NB4 (cell line): ENCODE measurements around the gene C2orf15.

Experiments
- DNase-seq: peaks from one replicate; pipeline ENCODE4 v3.0.0; 2010; ENCODE audit warnings: low read depth
- H3K4me3 ChIP-seq: one replicate; pipeline ENCODE4 v1.5.1; 2011; ENCODE audit warnings: mild to moderate bottlenecking, low read depth, low read length, moderate library complexity
- CTCF ChIP-seq: IDR thresholded peaks from one replicate; pipeline ENCODE4 v1.5.1; 2012; ENCODE audit warnings: low read depth, low read length
- MAX ChIP-seq: IDR thresholded peaks from 2 replicates; pipeline ENCODE4 v1.6.1; 2011; ENCODE audit warnings: low read depth, low read length
- MYC ChIP-seq: IDR thresholded peaks from 2 replicates; pipeline ENCODE4 v1.6.1; 2011; ENCODE audit warnings: low read depth, low read length
- POLR2A ChIP-seq: IDR thresholded peaks from 2 replicates; pipeline ENCODE4 v1.6.1; 2011; ENCODE audit warnings: mild to moderate bottlenecking; ENCODE audit not compliant: insufficient read length; ENCODE audit errors: extremely low read depth

C2orf15 gene, protein sequence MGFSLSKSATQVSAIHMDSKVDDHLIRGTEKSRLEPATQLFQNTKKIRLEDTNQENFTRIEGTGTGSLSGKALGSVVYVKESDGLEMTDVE

DNA sequence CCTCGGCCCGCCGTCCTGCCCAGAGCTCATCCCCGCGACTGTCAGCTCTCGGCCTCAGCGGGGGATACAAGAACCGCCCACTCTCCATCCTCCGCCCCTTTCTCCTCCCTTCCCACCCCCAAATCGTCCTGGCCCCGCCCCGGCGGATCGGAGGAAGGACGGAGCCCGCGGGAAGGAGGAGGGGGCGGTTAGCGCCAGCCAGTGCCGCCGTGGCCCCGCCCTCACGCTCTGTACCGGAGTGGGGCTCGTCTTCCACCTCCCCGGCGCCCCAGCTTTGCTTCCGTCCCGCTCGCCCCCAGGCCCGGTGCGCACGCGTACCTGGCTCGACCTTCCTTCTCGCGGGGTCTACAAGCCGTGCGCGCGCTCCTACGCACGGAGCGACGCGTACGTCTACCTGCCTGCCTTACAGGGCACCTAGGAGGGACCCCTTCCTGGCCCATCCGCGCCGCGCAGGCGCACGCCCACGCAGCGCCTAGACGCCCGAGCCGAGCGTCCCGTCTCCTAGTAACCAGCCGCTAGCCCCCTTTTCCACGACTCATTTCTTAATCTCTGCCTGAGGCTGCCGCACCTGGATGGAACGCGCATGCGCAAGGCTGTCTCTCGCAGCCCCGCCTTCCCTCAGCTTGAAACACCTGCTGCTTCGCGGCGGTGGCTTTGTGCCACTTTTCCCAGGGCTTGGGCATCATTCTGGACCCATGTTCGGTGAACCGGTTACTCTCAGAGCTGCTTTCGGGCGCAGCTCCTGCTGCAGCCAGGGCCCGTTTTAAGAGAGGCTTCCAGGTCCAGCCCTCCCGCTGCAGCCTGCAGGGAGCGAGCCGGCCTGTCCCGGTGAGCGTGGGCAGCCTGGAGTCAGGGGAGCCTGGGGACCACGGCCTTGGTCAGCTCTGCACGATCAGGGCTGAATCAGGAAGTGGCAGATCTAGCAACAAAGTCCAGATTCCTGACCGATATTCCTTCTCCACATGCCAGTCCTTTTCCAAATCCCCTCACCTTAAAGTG is at the start of gene C2orf15:
C2orf15 (plus strand) TSS at position 598 of the 999 bp plus-strand sequence. CDS start 8,852 bp downstream, outside the sequence.
- TF ChIP-seq MYC: peak; percentile 33; the same call in 1 of the 2 replicates
- TF ChIP-seq MAX: peak; percentile 21; the same call in 1 of the 2 replicates
- no peak for TF ChIP-seq CTCF
- peak; percentile 66 for TF ChIP-seq POLR2A
- peak; percentile 97 for DNase-seq
- H3K4me3 ChIP-seq: peak within 1 kb of the TSS; percentile 80

DNA sequence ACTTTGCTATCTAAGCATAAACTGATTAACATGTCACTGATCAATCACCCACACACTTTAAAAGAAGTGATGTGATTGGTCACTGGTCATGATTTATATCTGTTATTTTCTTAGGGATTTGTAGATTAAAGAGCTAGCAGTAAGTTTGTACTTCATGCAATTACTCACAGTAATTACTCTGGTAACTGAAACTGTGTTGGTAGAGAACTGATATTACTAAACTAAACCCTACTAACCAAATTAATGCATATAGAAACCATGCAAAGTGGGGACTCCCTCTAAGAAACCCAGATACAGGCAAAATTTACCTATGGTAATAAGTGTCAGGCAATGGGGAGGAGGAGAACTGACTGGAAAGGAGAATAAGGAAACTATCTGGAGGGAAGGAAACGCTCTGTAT is 44.8 kb upstream of the C2orf15 start:
- no peak overlapping the region for H3K4me3 ChIP-seq
- no peak for DNase-seq
- TF ChIP-seq MAX (no peak), CTCF (no peak), POLR2A (no peak), MYC (no peak)

- H3K4me3 ChIP-seq: peak overlapping the region; percentile 27
- TF ChIP-seq MAX: no peak
- TF ChIP-seq POLR2A: no peak
- no peak for TF ChIP-seq CTCF
- no peak for TF ChIP-seq MYC
- DNase-seq: peak; percentile 74
Measured at GRCh38 chr2:99101697-99102096, 39.8 kb upstream of the C2orf15 start.

DNA sequence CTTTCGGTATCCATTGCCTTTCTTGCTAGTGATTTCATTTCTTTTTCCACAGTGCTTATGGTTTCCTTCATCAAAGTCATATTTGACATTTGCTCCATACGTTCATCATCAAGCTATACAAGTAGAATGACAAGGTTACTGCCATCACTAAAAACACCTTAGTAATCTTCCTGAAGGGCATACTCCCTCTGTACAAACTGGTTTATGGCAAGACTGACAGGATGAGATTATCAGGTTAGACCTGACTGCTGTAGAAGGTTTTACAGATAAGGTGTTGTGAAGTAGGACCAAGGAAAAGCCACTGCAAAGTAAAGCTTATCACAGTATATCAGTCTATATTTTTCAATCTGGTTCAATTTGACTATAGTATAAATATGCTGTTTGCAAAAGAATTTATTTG is 37.5 kb upstream of the C2orf15 start:
- H3K4me3 ChIP-seq: no peak overlapping the region
- no peak for DNase-seq
- no peak for TF ChIP-seq POLR2A
- no peak for TF ChIP-seq MYC
- TF ChIP-seq CTCF: no peak
- TF ChIP-seq MAX: no peak

GRCh38 chr2:99106913-99107312 is 34.6 kb upstream of the C2orf15 start:
- TF ChIP-seq POLR2A: no peak
- TF ChIP-seq CTCF: no peak
- no peak for TF ChIP-seq MYC
- TF ChIP-seq MAX: no peak
- DNase-seq: peak; percentile 60
- H3K4me3 ChIP-seq: no peak overlapping the region
